Epithelial cell of esophagus (primary cell): ENCODE results near the gene SLC36A2.
"Not testable (repeated sequence)": the region's sequence is repeated elsewhere in the genome, so short reads cannot be mapped to it uniquely, and the experiment has no call there.

Experiments used
- DNase-seq: peaks from one replicate; pipeline ENCODE4 v3.0.0; 2010; ENCODE audit warnings: low read depth
- H3K4me3 ChIP-seq: 2 replicates; pipeline ENCODE4 v1.5.1; 2011; ENCODE audit warnings: mild to moderate bottlenecking, low read length, control low read depth
- CTCF ChIP-seq: IDR thresholded peaks from 2 replicates; pipeline ENCODE4 v1.5.1; 2011; ENCODE audit warnings: low read depth, mild to moderate bottlenecking, low read length, control low read depth, inconsistent platforms; ENCODE audit not compliant: insufficient read depth; ENCODE audit errors: missing control alignments

SLC36A2 gene

GRCh38 chr5:151317871-151318270, 29.5 kb downstream of the SLC36A2 start:
- DNase-seq, result no peak
- no peak for TF ChIP-seq CTCF
- H3K4me3 ChIP-seq, result no peak overlapping the region

- peak; percentile 96 for TF ChIP-seq CTCF
- peak; percentile 75 for DNase-seq
Observed at GRCh38 chr5:151315998-151316597, 31.3 kb downstream of the SLC36A2 start.

GRCh38 chr5:151313357-151313756, 34.0 kb downstream of the SLC36A2 start:
- DNase-seq, result no peak
- TF ChIP-seq CTCF, result no peak

More at GRCh38 chr5:151315998-151316597, 31.3 kb downstream of the SLC36A2 start:
- H3K4me3 ChIP-seq, result no peak overlapping the region

GRCh38 chr5:151312756-151313324, 34.5 kb downstream of the SLC36A2 start:
- no peak for DNase-seq
- TF ChIP-seq CTCF, result no peak
- no peak overlapping the region for H3K4me3 ChIP-seq

More at GRCh38 chr5:151313357-151313756, 34.0 kb downstream of the SLC36A2 start:
- H3K4me3 ChIP-seq, result no peak overlapping the region

- no peak for TF ChIP-seq CTCF
- H3K4me3 ChIP-seq, result no peak overlapping the region
- no peak for DNase-seq
Observed at GRCh38 chr5:151310932-151311331, 36.4 kb downstream of the SLC36A2 start.

- DNase-seq, H3K4me3 ChIP-seq: not testable (repeated sequence)
Observed at GRCh38 chr5:151309821-151310220, 37.5 kb downstream of the SLC36A2 start.

- not testable (repeated sequence) for H3K4me3 ChIP-seq, DNase-seq
Observed at GRCh38 chr5:151309266-151309665, 38.1 kb downstream of the SLC36A2 start.

GRCh38 chr5:151303666-151304065, 43.7 kb downstream of the SLC36A2 start, which contains the start of gene SLC36A3:
Gene SLC36A3, minus strand, starts transcription at chr5:151303766. Its CDS starts 412 bp downstream, at chr5:151303354.
- no peak within 1 kb of the TSS for H3K4me3 ChIP-seq
- no peak for DNase-seq
- no peak for TF ChIP-seq CTCF
